ENCODE results near the gene ADAM12. TPM values are rescaled to one million over a fixed set of nuclear protein-coding genes. Genes with fewer than 3 reads are reported as not detected.

The ADAM12 gene
- total and polyA plus RNA-seq, 10 of the 15 experiments (the other 5 are each of a cell fraction or from before 2014, with no cell fraction given): under 0.01 to 0.62 (median 0.04) TPM; not detected in 5

DNA sequence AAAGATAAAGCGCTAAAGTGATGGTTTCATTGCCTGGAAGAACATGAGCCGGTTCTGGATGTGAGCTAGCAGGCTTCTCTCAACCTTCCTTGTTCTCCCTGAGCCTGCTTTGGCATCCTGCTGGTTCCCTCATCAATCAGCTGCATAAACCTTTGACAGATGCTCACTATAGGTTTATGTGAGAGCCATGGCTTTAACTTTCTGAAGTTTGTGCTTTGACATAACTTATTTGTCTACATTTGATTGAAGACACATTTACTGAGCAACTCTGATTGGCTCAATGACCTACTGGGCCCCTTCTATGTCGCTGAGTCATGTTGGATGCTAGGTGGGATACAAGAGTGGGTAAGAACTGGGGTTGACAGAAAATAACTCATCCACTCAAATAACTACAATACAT lies 192.0 kb downstream of the ADAM12 start:
- no peak overlapping the region for H3K27ac ChIP-seq (ENCODE audit: control insufficient read depth, insufficient read depth)
- ChIA-PET CTCF (no interaction called here), POLR2A (no interaction called here), SMC1A (ENCODE audit: uncharacterized antibody, unreplicated experiment) (no interaction called here), RAD21 (ENCODE audit: unreplicated experiment) (no interaction called here)
- H3K27me3 ChIP-seq (replicated peaks in 1 of 2; ENCODE audit: control insufficient read depth in 2 of 2, insufficient read depth in 2 of 2, low read length in 1 of 2): no peaks in the 10 kb centered on the region
- H4K20me1 ChIP-seq (ENCODE audit: control insufficient read depth, insufficient read depth): no peaks in the 10 kb centered on the region
- H3K4me3 ChIP-seq: no peak overlapping the region
- in situ Hi-C loops (cut with MboI) (no loop called here), intact Hi-C loops (cut with micrococcal nuclease; ENCODE audit: unreplicated experiment) (no loop called here)
- no peak for FAIRE-seq
- no peak overlapping the region for H3K4me2 ChIP-seq (ENCODE audit: control insufficient read depth, insufficient read depth)
- H3K79me2 ChIP-seq (ENCODE audit: control insufficient read depth, insufficient read depth, low read length): no peaks in the 10 kb centered on the region
- WGBS (ENCODE audit: insufficient coverage, insufficient replicate concordance, low lambda C conversion rate, missing lambda C conversion rate): 30% methylated on average over 3 of the region's 3 CpGs
- DNase-seq (ENCODE audit: low read depth, low spot score): no peak
- no peak for TF ChIP-seq ATF7 (IDR thresholded peaks at IDR 0.05; ENCODE audit: low read depth)
- TF ChIP-seq RB1 (IDR thresholded peaks at IDR 0.05; ENCODE audit: borderline replicate concordance): no peak
- BruUV-seq (replicated peaks): no TSS peak
- H3K9me3 ChIP-seq (replicated peaks; ENCODE audit: control insufficient read depth, insufficient read depth, low read length): no peaks in the 10 kb centered on the region
- no peaks in the 10 kb centered on the region for H3K36me3 ChIP-seq (ENCODE audit: control insufficient read depth in 2 of 2, insufficient read depth in 2 of 2, low read length in 1 of 2)
- H3K4me1 ChIP-seq (ENCODE audit: control insufficient read depth, insufficient read depth, low read length): no peaks in the 10 kb centered on the region
- H3K9ac ChIP-seq (ENCODE audit: control insufficient read depth, insufficient read depth, low read length): no peak overlapping the region
- H2AFZ ChIP-seq (ENCODE audit: control insufficient read depth, low read depth, low read length): no peak overlapping the region
- no peak for ATAC-seq

DNA sequence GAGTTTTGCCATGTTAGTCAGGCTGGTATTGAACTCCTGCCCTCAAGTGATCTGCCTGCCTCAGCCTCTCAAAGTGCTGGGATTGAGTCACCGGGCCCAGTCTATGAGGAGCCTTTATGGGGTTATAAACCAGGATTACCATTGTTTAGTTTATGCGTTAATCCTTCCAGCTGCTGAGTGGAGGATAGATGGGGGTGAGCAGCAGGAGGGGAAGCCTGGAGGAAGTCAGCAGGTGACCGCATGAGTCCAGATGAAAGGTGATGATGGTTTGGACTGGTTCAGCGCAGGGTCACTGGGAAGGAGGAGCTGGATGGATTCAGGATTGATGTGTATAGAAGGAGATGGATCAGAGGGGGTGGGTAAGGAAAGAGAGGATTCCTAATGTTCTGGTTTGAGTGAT lies 197.1 kb downstream of the ADAM12 start:
- ChIA-PET CTCF (no interaction called here), POLR2A (no interaction called here), RAD21 (ENCODE audit: unreplicated experiment) (no interaction called here), SMC1A (ENCODE audit: uncharacterized antibody, unreplicated experiment) (interaction anchor here (0.9 kb wide), 1 partner anchor 25 kb away, joined by 3 read pairs; no protein-coding TSS in a partner anchor)
- 43% methylated on average over 4 of the region's 4 CpGs for WGBS (ENCODE audit: insufficient coverage, insufficient replicate concordance, low lambda C conversion rate, missing lambda C conversion rate)
- H3K9me3 ChIP-seq (replicated peaks; ENCODE audit: control insufficient read depth, insufficient read depth, low read length): no peaks in the 10 kb centered on the region
- no peaks in the 10 kb centered on the region for H4K20me1 ChIP-seq (ENCODE audit: control insufficient read depth, insufficient read depth)
- no peaks in the 10 kb centered on the region for H3K36me3 ChIP-seq (ENCODE audit: control insufficient read depth in 2 of 2, insufficient read depth in 2 of 2, low read length in 1 of 2)
- H3K4me1 ChIP-seq (ENCODE audit: control insufficient read depth, insufficient read depth, low read length): no peaks in the 10 kb centered on the region
- in situ Hi-C loops (cut with MboI) (no loop called here), intact Hi-C loops (cut with micrococcal nuclease; ENCODE audit: unreplicated experiment) (no loop called here)
- H3K4me2 ChIP-seq (ENCODE audit: control insufficient read depth, insufficient read depth): no peak overlapping the region
- no peaks in the 10 kb centered on the region for H3K79me2 ChIP-seq (ENCODE audit: control insufficient read depth, insufficient read depth, low read length)
- H3K9ac ChIP-seq (ENCODE audit: control insufficient read depth, insufficient read depth, low read length): no peak overlapping the region
- BruUV-seq (replicated peaks): no TSS peak
- H3K27ac ChIP-seq (ENCODE audit: control insufficient read depth, insufficient read depth): no peak overlapping the region
- TF ChIP-seq STAT3 (IDR thresholded peaks at IDR 0.05; ENCODE audit: low read depth, low read length) (no peak), FOS (IDR thresholded peaks at IDR 0.05; ENCODE audit: borderline replicate concordance, extremely low read depth, insufficient read length) (no peak)
- TF ChIP-seq, protein P1, sequence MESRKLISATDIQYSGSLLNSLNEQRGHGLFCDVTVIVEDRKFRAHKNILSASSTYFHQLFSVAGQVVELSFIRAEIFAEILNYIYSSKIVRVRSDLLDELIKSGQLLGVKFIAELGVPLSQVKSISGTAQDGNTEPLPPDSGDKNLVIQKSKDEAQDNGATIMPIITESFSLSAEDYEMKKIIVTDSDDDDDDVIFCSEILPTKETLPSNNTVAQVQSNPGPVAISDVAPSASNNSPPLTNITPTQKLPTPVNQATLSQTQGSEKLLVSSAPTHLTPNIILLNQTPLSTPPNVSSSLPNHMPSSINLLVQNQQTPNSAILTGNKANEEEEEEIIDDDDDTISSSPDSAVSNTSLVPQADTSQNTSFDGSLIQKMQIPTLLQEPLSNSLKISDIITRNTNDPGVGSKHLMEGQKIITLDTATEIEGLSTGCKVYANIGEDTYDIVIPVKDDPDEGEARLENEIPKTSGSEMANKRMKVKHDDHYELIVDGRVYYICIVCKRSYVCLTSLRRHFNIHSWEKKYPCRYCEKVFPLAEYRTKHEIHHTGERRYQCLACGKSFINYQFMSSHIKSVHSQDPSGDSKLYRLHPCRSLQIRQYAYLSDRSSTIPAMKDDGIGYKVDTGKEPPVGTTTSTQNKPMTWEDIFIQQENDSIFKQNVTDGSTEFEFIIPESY (IDR thresholded peaks at IDR 0.05): no peak
- TF ChIP-seq, protein P2, sequence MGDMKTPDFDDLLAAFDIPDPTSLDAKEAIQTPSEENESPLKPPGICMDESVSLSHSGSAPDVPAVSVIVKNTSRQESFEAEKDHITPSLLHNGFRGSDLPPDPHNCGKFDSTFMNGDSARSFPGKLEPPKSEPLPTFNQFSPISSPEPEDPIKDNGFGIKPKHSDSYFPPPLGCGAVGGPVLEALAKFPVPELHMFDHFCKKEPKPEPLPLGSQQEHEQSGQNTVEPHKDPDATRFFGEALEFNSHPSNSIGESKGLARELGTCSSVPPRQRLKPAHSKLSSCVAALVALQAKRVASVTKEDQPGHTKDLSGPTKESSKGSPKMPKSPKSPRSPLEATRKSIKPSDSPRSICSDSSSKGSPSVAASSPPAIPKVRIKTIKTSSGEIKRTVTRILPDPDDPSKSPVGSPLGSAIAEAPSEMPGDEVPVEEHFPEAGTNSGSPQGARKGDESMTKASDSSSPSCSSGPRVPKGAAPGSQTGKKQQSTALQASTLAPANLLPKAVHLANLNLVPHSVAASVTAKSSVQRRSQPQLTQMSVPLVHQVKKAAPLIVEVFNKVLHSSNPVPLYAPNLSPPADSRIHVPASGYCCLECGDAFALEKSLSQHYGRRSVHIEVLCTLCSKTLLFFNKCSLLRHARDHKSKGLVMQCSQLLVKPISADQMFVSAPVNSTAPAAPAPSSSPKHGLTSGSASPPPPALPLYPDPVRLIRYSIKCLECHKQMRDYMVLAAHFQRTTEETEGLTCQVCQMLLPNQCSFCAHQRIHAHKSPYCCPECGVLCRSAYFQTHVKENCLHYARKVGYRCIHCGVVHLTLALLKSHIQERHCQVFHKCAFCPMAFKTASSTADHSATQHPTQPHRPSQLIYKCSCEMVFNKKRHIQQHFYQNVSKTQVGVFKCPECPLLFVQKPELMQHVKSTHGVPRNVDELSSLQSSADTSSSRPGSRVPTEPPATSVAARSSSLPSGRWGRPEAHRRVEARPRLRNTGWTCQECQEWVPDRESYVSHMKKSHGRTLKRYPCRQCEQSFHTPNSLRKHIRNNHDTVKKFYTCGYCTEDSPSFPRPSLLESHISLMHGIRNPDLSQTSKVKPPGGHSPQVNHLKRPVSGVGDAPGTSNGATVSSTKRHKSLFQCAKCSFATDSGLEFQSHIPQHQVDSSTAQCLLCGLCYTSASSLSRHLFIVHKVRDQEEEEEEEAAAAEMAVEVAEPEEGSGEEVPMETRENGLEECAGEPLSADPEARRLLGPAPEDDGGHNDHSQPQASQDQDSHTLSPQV (IDR thresholded peaks at IDR 0.05): no peak
- no peak overlapping the region for H2AFZ ChIP-seq (ENCODE audit: control insufficient read depth, low read depth, low read length)
- ATAC-seq (no peak), DNase-seq (ENCODE audit: low read depth, low spot score) (no peak), FAIRE-seq (no peak)
- H3K4me3 ChIP-seq: no peak overlapping the region
- H3K27me3 ChIP-seq (replicated peaks in 1 of 2; ENCODE audit: control insufficient read depth in 2 of 2, insufficient read depth in 2 of 2, low read length in 1 of 2): no peaks in the 10 kb centered on the region; a peak in 1 of 4 replicates

All from GM12878 (cell line).